ENCODE results near the gene MATK.
A peak's percentile ranks its signal among the peaks of the same experiment; 100 is the strongest.

The MATK gene

GRCh38 chr19:3790209-3790734, 4.1 kb upstream of the MATK start:
- TF ChIP-seq CTCF (IDR thresholded peaks at IDR 0.05; ENCODE audit: low read depth, low read length): no peak
- DNase-seq (ENCODE audit: low read depth in 2 of 2): no peak
- H3K4me3 ChIP-seq (replicated peaks in 1 of 2; ENCODE audit: low read depth in 2 of 2, low read length in 2 of 2): no peak overlapping the region

- H3K4me3 ChIP-seq (replicated peaks in 1 of 2; ENCODE audit: low read depth in 2 of 2, low read length in 2 of 2): no peak overlapping the region
- no peak for TF ChIP-seq CTCF (IDR thresholded peaks at IDR 0.05; ENCODE audit: low read depth, low read length)
- DNase-seq (ENCODE audit: low read depth in 2 of 2): no peak
Observed at GRCh38 chr19:3788996-3789778, 3.0 kb upstream of the MATK start.

- no peak overlapping the region for H3K4me3 ChIP-seq (replicated peaks in 1 of 2; ENCODE audit: low read depth in 2 of 2, low read length in 2 of 2)
- no peak for DNase-seq (ENCODE audit: low read depth in 2 of 2)
- TF ChIP-seq CTCF (IDR thresholded peaks at IDR 0.05; ENCODE audit: low read depth, low read length): no peak
Observed at GRCh38 chr19:3785451-3785937, 687 bp downstream of the MATK start.

GRCh38 chr19:3784607-3785450, 1.4 kb downstream of the MATK start:
- no peak overlapping the region for H3K4me3 ChIP-seq (replicated peaks in 1 of 2; ENCODE audit: low read depth in 2 of 2, low read length in 2 of 2)
- DNase-seq (ENCODE audit: low read depth in 2 of 2): no peak
- TF ChIP-seq CTCF (IDR thresholded peaks at IDR 0.05; ENCODE audit: low read depth, low read length): no peak

- H3K4me3 ChIP-seq (replicated peaks in 1 of 2; ENCODE audit: low read depth in 2 of 2, low read length in 2 of 2): no peak overlapping the region
- DNase-seq (ENCODE audit: low read depth in 2 of 2): no peak
- peak; percentile 27 for TF ChIP-seq CTCF (IDR thresholded peaks at IDR 0.05; ENCODE audit: low read depth, low read length)
Observed at GRCh38 chr19:3783660-3784584, 2.3 kb downstream of the MATK start.

- DNase-seq (ENCODE audit: low read depth in 2 of 2): no peak
- no peak for TF ChIP-seq CTCF (IDR thresholded peaks at IDR 0.05; ENCODE audit: low read depth, low read length)
- no peak overlapping the region for H3K4me3 ChIP-seq (replicated peaks in 1 of 2; ENCODE audit: low read depth in 2 of 2, low read length in 2 of 2)
Observed at GRCh38 chr19:3782903-3783302, 3.3 kb downstream of the MATK start.

Measured in cardiac fibroblast (primary cell).